K562 (cell line): ENCODE results near the gene KLHL29. TPM values are rescaled to one million over a fixed set of nuclear protein-coding genes. Genes with fewer than 3 reads are reported as not detected.

Source experiments
- ATAC-seq: fragments of 200-7000 bp; cut with Tn5 transposase; 3 replicates; pipeline ENCODE4 v1.9.1; 2020; ENCODE audit warnings: moderate library complexity
- BruUV-seq: library from RNA; stranded (reverse); fragments of 400-500 nt; replicated peaks from 2 replicates; lab custom pipeline; 2021; lab: Mats Ljungman, UMichigan
- CTCF ChIA-PET: fragments of 300-600 bp; formaldehyde crosslinking; extraction: SDS; loops from one replicate; lab custom pipeline; 2021; ENCODE audit warnings: low intra/inter-chr PET ratio; lab: Yijun Ruan, JAX
- POLR2A ChIA-PET: fragments of 300-600, 350-650 bp; sonication (Branson Sonifier 250); formaldehyde crosslinking; extraction: SDS; loops from one replicate; lab custom pipeline; 2021; ENCODE audit warnings: antibody characterized with exemption, inconsistent platforms; lab: Yijun Ruan, JAX
- DNase-seq, 4 experiments: peaks; one replicate each; pipeline versions ENCODE4 v3.0.0 to v3.0.0-alpha.2; 2011 to 2018; ENCODE audit warnings: low spot score in 3 of 4, mixed read lengths in 3 of 4; ENCODE audit errors: extremely low read depth in 1 of 4
- FAIRE-seq: peaks from 2 replicates; lab custom pipeline; 2011; peaks lifted over from hg19 to GRCh38; lab: Jason Lieb, UNC
- H2AFZ ChIP-seq: 2 replicates; pipeline ENCODE4 v1.6.0; 2011; ENCODE audit warnings: low read depth, low read length, control low read depth, inconsistent platforms
- H3K27ac ChIP-seq: fragments of 200-600 bp; 3 replicates; pipeline ENCODE4 v1.8.0; 2011; ENCODE audit warnings: low read depth, mild to moderate bottlenecking, control low read depth, inconsistent platforms, low read length, moderate library complexity, mixed read lengths; ENCODE audit errors: extremely low read depth
- H3K27me3 ChIP-seq, 2 experiments: fragments of 300-600 bp in 1 of 2; 2 replicates in 1 of 2; 3 replicates in 1 of 2; pipeline versions ENCODE4 v1.6.0 to v1.8.0; 2011; ENCODE audit warnings: inconsistent platforms in 2 of 2, low read length in 2 of 2, mild to moderate bottlenecking in 1 of 2, mixed read lengths in 1 of 2, moderate library complexity in 1 of 2; ENCODE audit not compliant: control insufficient read depth in 2 of 2, insufficient read depth in 2 of 2
- H3K36me3 ChIP-seq: fragments of 300-600 bp; 3 replicates; pipeline ENCODE4 v1.8.0; 2011; ENCODE audit warnings: mild to moderate bottlenecking, low read length, inconsistent platforms; ENCODE audit not compliant: control insufficient read depth, insufficient read depth
- H3K4me1 ChIP-seq, 2 experiments: fragments of 200-600 bp in 1 of 2; replicated peaks in 1 of 2; 2 replicates in 1 of 2; 3 replicates in 1 of 2; pipeline versions ENCODE4 v1.5.1 to v1.8.0; 2011; ENCODE audit warnings: inconsistent platforms in 2 of 2, low read length in 2 of 2, mild to moderate bottlenecking in 1 of 2, mixed read lengths in 1 of 2, moderate library complexity in 1 of 2; ENCODE audit not compliant: control insufficient read depth in 2 of 2, insufficient read depth in 2 of 2
- H3K4me2 ChIP-seq: 2 replicates; pipeline ENCODE4 v1.6.1; 2011; ENCODE audit warnings: low read length, control low read depth, inconsistent platforms, mixed read lengths; ENCODE audit not compliant: insufficient read depth
- H3K4me3 ChIP-seq: fragments of 200-600 bp; sonication (generic), shearing (Covaris generic); 2 replicates; pipeline ENCODE4 v1.5.1; 2016; ENCODE audit warnings: control low read depth, inconsistent platforms
- H3K79me2 ChIP-seq: fragments of 200-600 bp; 3 replicates; pipeline ENCODE4 v1.8.0; 2011; ENCODE audit warnings: low read length, inconsistent platforms; ENCODE audit not compliant: control insufficient read depth, insufficient read depth
- H3K9ac ChIP-seq, 2 experiments: 2 replicates each; pipeline versions ENCODE4 v1.6.0 to v1.6.1; 2011; ENCODE audit warnings: low read depth in 2 of 2, low read length in 2 of 2, control low read depth in 1 of 2, inconsistent platforms in 1 of 2, mild to moderate bottlenecking in 1 of 2, mixed read lengths in 1 of 2; ENCODE audit not compliant: insufficient read depth in 1 of 2
- H3K9me1 ChIP-seq: one replicate; pipeline ENCODE4 v1.6.0; 2011; ENCODE audit warnings: inconsistent platforms, mild to moderate bottlenecking, low read length, moderate library complexity; ENCODE audit not compliant: control insufficient read depth, insufficient read depth
- H3K9me3 ChIP-seq: replicated peaks from 2 replicates; pipeline ENCODE4 v1.5.1; 2011; ENCODE audit warnings: low read depth, low read length, inconsistent platforms; ENCODE audit not compliant: control insufficient read depth, insufficient read depth
- H4K20me1 ChIP-seq: replicated peaks from 2 replicates; pipeline ENCODE4 v1.6.1; 2011; ENCODE audit warnings: low read length, inconsistent platforms, mixed read lengths; ENCODE audit not compliant: control insufficient read depth, insufficient read depth
- BRF1 ChIP-seq: IDR thresholded peaks from 3 replicates; pipeline ENCODE4 v1.6.1; 2011; ENCODE audit warnings: borderline replicate concordance, mild to moderate bottlenecking; ENCODE audit not compliant: insufficient read length; ENCODE audit errors: extremely low read depth
- C11orf30 ChIP-seq: fragments of 450-650 bp; IDR thresholded peaks from 2 replicates; pipeline ENCODE4 v1.6.1; 2016; ENCODE audit warnings: low read depth, mild to moderate bottlenecking
- CBFB ChIP-seq: sonication (generic); formaldehyde crosslinking; IDR thresholded peaks from 2 replicates; pipeline ENCODE4 v1.4.0; 2020; ENCODE audit warnings: mild to moderate bottlenecking, missing genetic modification reagents
- KDM1A ChIP-seq, 2 experiments: fragments of 450-650 bp; IDR thresholded peaks; 2 replicates each; pipeline ENCODE4 v1.6.1; 2016; ENCODE audit warnings: mild to moderate bottlenecking in 2 of 2
- KLF1 ChIP-seq: fragments of 450-650 bp; IDR thresholded peaks from 2 replicates; pipeline ENCODE4 v1.6.1; 2016; ENCODE audit warnings: missing genetic modification characterization, missing compliant biosample characterization
- MTA2 ChIP-seq: fragments of 450-650 bp; IDR thresholded peaks from 2 replicates; pipeline ENCODE4 v1.6.1; 2016; ENCODE audit warnings: low read depth
- NBN ChIP-seq: fragments of 450-650 bp; IDR thresholded peaks from 2 replicates; pipeline ENCODE4 v1.6.1; 2016; ENCODE audit warnings: low read depth, mild to moderate bottlenecking
- NKRF ChIP-seq: fragments of 450-650 bp; IDR thresholded peaks from 2 replicates; pipeline ENCODE4 v1.6.1; 2016; ENCODE audit warnings: borderline replicate concordance
- NR2F6 ChIP-seq: fragments of 450-650 bp; formaldehyde crosslinking; IDR thresholded peaks from 2 replicates; pipeline ENCODE4 v1.4.0; 2020; ENCODE audit warnings: mild to moderate bottlenecking
- NR4A1 ChIP-seq, 2 experiments: fragments of 250-450 bp in 1 of 2; fragments of 450-650 bp in 1 of 2; sonication (Bioruptor Pico) in 1 of 2; IDR thresholded peaks; 2 replicates each; pipeline versions ENCODE4 v1.4.0 to v1.6.1; 2016 to 2020; ENCODE audit warnings: mild to moderate bottlenecking in 2 of 2, missing compliant biosample characterization in 1 of 2, missing genetic modification characterization in 1 of 2, moderate library complexity in 1 of 2
- PHF21A ChIP-seq: fragments of 450-650 bp; IDR thresholded peaks from 2 replicates; pipeline ENCODE4 v1.6.1; 2017; ENCODE audit warnings: low read depth, borderline replicate concordance
- PHTF2 ChIP-seq: fragments of 250-450 bp; sonication (Bioruptor Pico); IDR thresholded peaks from 2 replicates; pipeline ENCODE4 v1.5.0; 2021; ENCODE audit warnings: mild to moderate bottlenecking
- POLR3G ChIP-seq: IDR thresholded peaks from 2 replicates; pipeline ENCODE4 v1.6.1; 2011; ENCODE audit not compliant: insufficient read length, insufficient replicate concordance; ENCODE audit errors: extremely low read depth
- RFX5 ChIP-seq: IDR thresholded peaks from 2 replicates; pipeline ENCODE4 v1.6.1; 2011; ENCODE audit warnings: low read depth, mild to moderate bottlenecking, improper control_type of control experiment, low read length
- SPI1 ChIP-seq: IDR thresholded peaks from 2 replicates; pipeline ENCODE4 v1.6.1; 2011; ENCODE audit warnings: low read depth, low read length, control low read depth, borderline replicate concordance
- STAT5B ChIP-seq: fragments of 250-450 bp; sonication (Bioruptor Pico); IDR thresholded peaks from 2 replicates; pipeline ENCODE4 v1.8.0; 2021; ENCODE audit warnings: mild to moderate bottlenecking, inconsistent platforms
- WGBS: fragments of 100-300 bp; shearing (Covaris generic); methylation state at CpG from one replicate; pipeline ENCODE4 v1.1.6; 2016; ENCODE audit warnings: low coverage, mixed read lengths; ENCODE audit not compliant: insufficient coverage; ENCODE audit errors: missing lambda C conversion rate; 5-methylcytosine and 5-hydroxymethylcytosine counted together
- in situ Hi-C: fragments of 300-500 bp; cut with MboI; formaldehyde crosslinking; loops from 4 replicates; pipeline ENCODE4 v1.15.0; 2018; ENCODE audit warnings: inconsistent platforms, mixed read lengths
- intact Hi-C: fragments of 100-400 bp; cut with micrococcal nuclease; formaldehyde crosslinking; loops from 2 replicates; pipeline ENCODE4 v1.14.2; 2022
- polyA plus RNA-seq, 8 experiments: library from polyadenylated mRNA; depleted of rRNA in 4 of 8; stranded (reverse) in 5 of 8; unstranded in 3 of 8; fragments of >200 nt; fragmentation: Nextera tagmentation in 2 of 8; fragmentation: Illumina TruSeq in 1 of 8; extraction: Ambion mirVana in 2 of 8; extraction: Trizol in 1 of 8; gene quantifications; 2 replicates each; pipeline versions ENCODE4 v1.2.1 to v1.2.3, GENCODE V29; 2011 to 2014; ENCODE audit warnings: inconsistent platforms in 1 of 8, missing spikeins in 1 of 8
- total RNA-seq, 7 experiments: library from RNA; depleted of rRNA in 6 of 7; stranded (reverse); fragments of >200 nt in 6 of 7; fragmentation: Illumina TruSeq in 2 of 7; extraction: Trizol in 2 of 7; gene quantifications; 2 replicates each; pipeline versions ENCODE4 v1.2.1 to v1.2.3, GENCODE V29; 2011 to 2021; ENCODE audit warnings: low replicate concordance in 1 of 7
- TF ChIP-seq, protein P1 (sequence below): fragments of 450-650 bp; IDR thresholded peaks from 2 replicates; pipeline ENCODE4 v1.6.1; 2018; ENCODE audit warnings: mild to moderate bottlenecking, low read depth; ENCODE audit not compliant: partially characterized antibody
- TF ChIP-seq, protein P2 (sequence below): IDR thresholded peaks from 3 replicates; pipeline ENCODE4 v1.6.1; 2011; ENCODE audit warnings: borderline replicate concordance, mild to moderate bottlenecking, moderate library complexity; ENCODE audit not compliant: insufficient read length; ENCODE audit errors: extremely low read depth

The KLHL29 gene
- total and polyA plus RNA-seq, 9 of the 15 experiments (the other 6 are each of a cell fraction or from before 2014, with no cell fraction given), result 0.03 to 0.31 (median 0.08) TPM; not detected in 1

GRCh38 chr2:23659773-23660172 is 274.8 kb downstream of the KLHL29 start:
- H3K4me1 ChIP-seq, result peaks cover 0 to 13% of the 10 kb centered on the region in 2 experiments; a peak in 2 of 5 replicates
- H3K4me2 ChIP-seq, result no peak overlapping the region
- H3K4me3 ChIP-seq, result no peak overlapping the region
- in situ Hi-C loops, result no loop called here
- 0% methylated on average over 2 of the region's 2 CpGs for WGBS
- no peak overlapping the region; a peak in 1 of 4 replicates for H3K9ac ChIP-seq
- H4K20me1 ChIP-seq, result peaks cover 3% of the 10 kb centered on the region
- BruUV-seq, result no TSS peak
- no peak for TF ChIP-seq CBFB
- TF ChIP-seq POLR3G, result no peak
- no peak for TF ChIP-seq RFX5
- no peak for TF ChIP-seq NR2F6 (CRISPR knock-in tag)
- TF ChIP-seq NKRF, result no peak
- no peak for TF ChIP-seq PHTF2 (CRISPR knock-in tag)
- no peak for TF ChIP-seq C11orf30
- no peak for TF ChIP-seq STAT5B (CRISPR knock-in tag)
- TF ChIP-seq, protein P1, sequence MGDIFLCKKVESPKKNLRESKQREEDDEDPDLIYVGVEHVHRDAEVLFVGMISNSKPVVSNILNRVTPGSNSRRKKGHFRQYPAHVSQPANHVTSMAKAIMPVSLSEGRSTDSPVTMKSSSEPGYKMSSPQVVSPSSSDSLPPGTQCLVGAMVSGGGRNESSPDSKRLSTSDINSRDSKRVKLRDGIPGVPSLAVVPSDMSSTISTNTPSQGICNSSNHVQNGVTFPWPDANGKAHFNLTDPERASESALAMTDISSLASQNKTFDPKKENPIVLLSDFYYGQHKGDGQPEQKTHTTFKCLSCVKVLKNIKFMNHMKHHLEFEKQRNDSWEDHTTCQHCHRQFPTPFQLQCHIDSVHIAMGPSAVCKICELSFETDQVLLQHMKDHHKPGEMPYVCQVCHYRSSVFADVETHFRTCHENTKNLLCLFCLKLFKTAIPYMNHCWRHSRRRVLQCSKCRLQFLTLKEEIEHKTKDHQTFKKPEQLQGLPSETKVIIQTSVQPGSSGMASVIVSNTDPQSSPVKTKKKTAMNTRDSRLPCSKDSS, result no peak
- no peak for TF ChIP-seq NR4A1 (CRISPR knock-in tag; IDR thresholded peaks at IDR 0.05)
- no peak for TF ChIP-seq NR4A1 (tag; IDR thresholded peaks at IDR 0.05)
- no peak for TF ChIP-seq KDM1A (IDR thresholded peaks at IDR 0.05)
- TF ChIP-seq PHF21A, result no peak
- TF ChIP-seq BRF1, result no peak
- no peak for TF ChIP-seq SPI1
- no peak for TF ChIP-seq KLF1 (tag)
- no peak for TF ChIP-seq MTA2
- no peak for TF ChIP-seq NBN
- TF ChIP-seq, protein P2, sequence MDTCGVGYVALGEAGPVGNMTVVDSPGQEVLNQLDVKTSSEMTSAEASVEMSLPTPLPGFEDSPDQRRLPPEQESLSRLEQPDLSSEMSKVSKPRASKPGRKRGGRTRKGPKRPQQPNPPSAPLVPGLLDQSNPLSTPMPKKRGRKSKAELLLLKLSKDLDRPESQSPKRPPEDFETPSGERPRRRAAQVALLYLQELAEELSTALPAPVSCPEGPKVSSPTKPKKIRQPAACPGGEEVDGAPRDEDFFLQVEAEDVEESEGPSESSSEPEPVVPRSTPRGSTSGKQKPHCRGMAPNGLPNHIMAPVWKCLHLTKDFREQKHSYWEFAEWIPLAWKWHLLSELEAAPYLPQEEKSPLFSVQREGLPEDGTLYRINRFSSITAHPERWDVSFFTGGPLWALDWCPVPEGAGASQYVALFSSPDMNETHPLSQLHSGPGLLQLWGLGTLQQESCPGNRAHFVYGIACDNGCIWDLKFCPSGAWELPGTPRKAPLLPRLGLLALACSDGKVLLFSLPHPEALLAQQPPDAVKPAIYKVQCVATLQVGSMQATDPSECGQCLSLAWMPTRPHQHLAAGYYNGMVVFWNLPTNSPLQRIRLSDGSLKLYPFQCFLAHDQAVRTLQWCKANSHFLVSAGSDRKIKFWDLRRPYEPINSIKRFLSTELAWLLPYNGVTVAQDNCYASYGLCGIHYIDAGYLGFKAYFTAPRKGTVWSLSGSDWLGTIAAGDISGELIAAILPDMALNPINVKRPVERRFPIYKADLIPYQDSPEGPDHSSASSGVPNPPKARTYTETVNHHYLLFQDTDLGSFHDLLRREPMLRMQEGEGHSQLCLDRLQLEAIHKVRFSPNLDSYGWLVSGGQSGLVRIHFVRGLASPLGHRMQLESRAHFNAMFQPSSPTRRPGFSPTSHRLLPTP, result no peak
- TF ChIP-seq, all 486 proteins: peak for 0
- POLR2A ChIA-PET, result no interaction called here
- CTCF ChIA-PET, result no interaction called here
- no peak for DNase-seq
- FAIRE-seq, result no peak
- H3K36me3 ChIP-seq, result no peaks in the 10 kb centered on the region
- H3K9me1 ChIP-seq, result no peaks in the 10 kb centered on the region
- H3K9me3 ChIP-seq, result no peaks in the 10 kb centered on the region
- H3K79me2 ChIP-seq, result no peaks in the 10 kb centered on the region
- ATAC-seq, result no peak
- intact Hi-C loops, result no loop called here
- H2AFZ ChIP-seq, result no peak overlapping the region
- no peak overlapping the region for H3K27ac ChIP-seq
- H3K27me3 ChIP-seq, result peaks cover 39 to 80% of the 10 kb centered on the region in 2 experiments
